Measurements from ENCODE around the gene ANGPTL7. TPM values are rescaled to one million over a fixed set of nuclear protein-coding genes. Genes with fewer than 3 reads are reported as not detected.

Gene ANGPTL7
- total RNA-seq, 2 experiments from 2014 or later: not detected

DNA sequence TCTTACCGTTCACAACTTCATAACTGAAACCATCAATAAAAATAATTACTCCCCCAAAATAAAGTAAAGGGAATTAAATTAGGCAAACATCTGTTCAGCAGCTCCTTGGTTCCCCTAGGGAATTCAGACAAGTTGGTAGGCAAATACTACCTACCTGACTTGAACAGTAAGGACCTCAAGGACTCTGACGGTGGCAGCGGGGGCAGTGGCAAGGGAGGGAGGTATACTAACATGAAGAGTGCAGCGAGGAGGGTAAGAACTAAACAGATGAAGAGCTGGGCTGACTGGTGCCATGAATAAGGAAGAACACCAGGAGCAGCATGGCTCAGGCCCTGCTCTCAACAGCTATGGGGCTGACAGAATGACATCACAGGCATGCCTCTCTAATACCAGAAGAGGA, 40.0 kb downstream of the ANGPTL7 start:
- Histone ChIP-seq H3K4me3 (ENCODE audit: low read length) (no peak overlapping the region), H3K27me3 (ENCODE audit: control insufficient read depth in 1 of 2, insufficient read depth in 2 of 2, low read length in 2 of 2) (no peaks in the 10 kb centered on the region), H3K4me1 (ENCODE audit: insufficient read depth, low read length) (peaks cover 6% of the 10 kb centered on the region), H3K27ac (ENCODE audit: low read depth in 1 of 2, low read length in 2 of 2) (no peak overlapping the region), H3K9me3 (ENCODE audit: control insufficient read depth in 1 of 2, insufficient read depth in 1 of 2, low read length in 2 of 2) (no peaks in the 10 kb centered on the region), H3K36me3 (ENCODE audit: insufficient read depth, low read length) (peaks cover 72% of the 10 kb centered on the region)
- intact Hi-C loops (cut with DNase I, micrococcal nuclease): no loop called here
- POLR2A ChIA-PET: no interaction called here
- no peak for DNase-seq
- Mint-ChIP-seq H3K27me3 (no peaks in the 10 kb centered on the region), H3K27ac (no peak overlapping the region), H3K36me3 (ENCODE audit: low read depth) (peaks cover 92% of the 10 kb centered on the region), H3K4me1 (ENCODE audit: low read depth) (peaks cover 12% of the 10 kb centered on the region), H3K4me3 (no peak overlapping the region), H3K9me3 (no peaks in the 10 kb centered on the region)
- CTCF ChIA-PET: no interaction called here
- no peak for ATAC-seq (ENCODE audit: poor library complexity)
- TF ChIP-seq, protein P1, sequence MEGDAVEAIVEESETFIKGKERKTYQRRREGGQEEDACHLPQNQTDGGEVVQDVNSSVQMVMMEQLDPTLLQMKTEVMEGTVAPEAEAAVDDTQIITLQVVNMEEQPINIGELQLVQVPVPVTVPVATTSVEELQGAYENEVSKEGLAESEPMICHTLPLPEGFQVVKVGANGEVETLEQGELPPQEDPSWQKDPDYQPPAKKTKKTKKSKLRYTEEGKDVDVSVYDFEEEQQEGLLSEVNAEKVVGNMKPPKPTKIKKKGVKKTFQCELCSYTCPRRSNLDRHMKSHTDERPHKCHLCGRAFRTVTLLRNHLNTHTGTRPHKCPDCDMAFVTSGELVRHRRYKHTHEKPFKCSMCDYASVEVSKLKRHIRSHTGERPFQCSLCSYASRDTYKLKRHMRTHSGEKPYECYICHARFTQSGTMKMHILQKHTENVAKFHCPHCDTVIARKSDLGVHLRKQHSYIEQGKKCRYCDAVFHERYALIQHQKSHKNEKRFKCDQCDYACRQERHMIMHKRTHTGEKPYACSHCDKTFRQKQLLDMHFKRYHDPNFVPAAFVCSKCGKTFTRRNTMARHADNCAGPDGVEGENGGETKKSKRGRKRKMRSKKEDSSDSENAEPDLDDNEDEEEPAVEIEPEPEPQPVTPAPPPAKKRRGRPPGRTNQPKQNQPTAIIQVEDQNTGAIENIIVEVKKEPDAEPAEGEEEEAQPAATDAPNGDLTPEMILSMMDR (IDR thresholded peaks at IDR 0.05): no peak

DNA sequence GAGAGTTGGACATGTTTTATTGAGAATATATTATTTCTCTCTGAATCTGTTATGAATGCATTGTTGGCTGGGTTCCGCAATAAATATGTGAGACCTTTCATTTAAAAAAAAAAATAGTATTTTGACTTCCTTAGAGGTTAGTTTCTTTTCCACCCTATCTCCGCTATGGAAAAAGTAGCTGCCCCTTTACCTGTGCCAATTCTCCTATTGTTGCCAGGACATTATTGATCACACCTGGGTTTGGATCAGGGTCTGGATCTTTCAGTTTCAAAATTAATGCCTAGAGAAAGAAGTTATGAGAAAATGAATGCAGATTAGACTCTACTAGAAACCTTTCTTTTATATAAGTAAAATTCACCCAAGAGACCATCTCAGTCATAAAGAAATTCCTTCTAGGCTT, 44.1 kb downstream of the ANGPTL7 start:
- peaks cover 6% of the 10 kb centered on the region for H3K4me1 Mint-ChIP-seq (ENCODE audit: low read depth)
- ChIA-PET POLR2A (no interaction called here), CTCF (no interaction called here)
- no peak overlapping the region for H3K4me3 Mint-ChIP-seq
- TF ChIP-seq, protein P1 (IDR thresholded peaks at IDR 0.05): no peak
- peaks cover 96% of the 10 kb centered on the region for H3K36me3 ChIP-seq (ENCODE audit: insufficient read depth, low read length)
- peaks cover 96% of the 10 kb centered on the region for H3K36me3 Mint-ChIP-seq (ENCODE audit: low read depth)
- peaks cover 3% of the 10 kb centered on the region for H3K4me1 ChIP-seq (ENCODE audit: insufficient read depth, low read length)
- H3K27me3 ChIP-seq (ENCODE audit: control insufficient read depth in 1 of 2, insufficient read depth in 2 of 2, low read length in 2 of 2): no peaks in the 10 kb centered on the region
- H3K9me3 ChIP-seq (ENCODE audit: control insufficient read depth in 1 of 2, insufficient read depth in 1 of 2, low read length in 2 of 2): no peaks in the 10 kb centered on the region
- intact Hi-C loops (cut with DNase I, micrococcal nuclease): no loop called here
- no peak overlapping the region for H3K27ac ChIP-seq (ENCODE audit: low read depth in 1 of 2, low read length in 2 of 2)
- no peaks in the 10 kb centered on the region for H3K9me3 Mint-ChIP-seq
- ATAC-seq (ENCODE audit: poor library complexity) (no peak), DNase-seq (no peak)
- H3K4me3 ChIP-seq (ENCODE audit: low read length): no peak overlapping the region
- H3K27ac Mint-ChIP-seq: no peak overlapping the region
- no peaks in the 10 kb centered on the region for H3K27me3 Mint-ChIP-seq

DNA sequence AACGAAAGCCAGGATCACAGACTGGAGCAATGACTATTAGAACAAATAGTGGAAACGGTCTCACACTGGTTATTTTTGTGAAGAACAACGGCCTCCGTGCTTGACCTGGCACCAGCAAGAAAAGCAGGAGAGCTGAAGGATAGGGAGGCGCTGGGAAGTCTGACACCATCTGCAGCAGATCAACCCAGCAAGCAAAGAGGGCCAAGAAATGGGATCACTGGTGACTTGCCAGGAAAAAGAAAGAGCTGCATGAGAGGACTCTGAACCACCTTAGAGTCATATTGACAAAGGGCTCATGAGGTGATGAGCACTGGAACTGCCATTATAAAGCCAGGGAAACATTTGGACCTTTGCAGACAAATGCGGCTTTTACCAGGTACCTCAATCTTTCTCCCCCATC, 48.2 kb downstream of the ANGPTL7 start:
- Histone ChIP-seq H3K27me3 (ENCODE audit: control insufficient read depth in 1 of 2, insufficient read depth in 2 of 2, low read length in 2 of 2) (no peaks in the 10 kb centered on the region), H3K36me3 (ENCODE audit: insufficient read depth, low read length) (peaks cover 91% of the 10 kb centered on the region), H3K27ac (ENCODE audit: low read depth in 1 of 2, low read length in 2 of 2) (no peak overlapping the region), H3K4me1 (ENCODE audit: insufficient read depth, low read length) (peaks cover 3% of the 10 kb centered on the region), H3K4me3 (ENCODE audit: low read length) (no peak overlapping the region), H3K9me3 (ENCODE audit: control insufficient read depth in 1 of 2, insufficient read depth in 1 of 2, low read length in 2 of 2) (no peaks in the 10 kb centered on the region)
- Mint-ChIP-seq H3K36me3 (ENCODE audit: low read depth) (peaks cover 88% of the 10 kb centered on the region), H3K27me3 (no peaks in the 10 kb centered on the region), H3K9me3 (no peaks in the 10 kb centered on the region), H3K4me3 (no peak overlapping the region), H3K27ac (no peak overlapping the region), H3K4me1 (ENCODE audit: low read depth) (peaks cover 12% of the 10 kb centered on the region)
- DNase-seq (no peak), ATAC-seq (ENCODE audit: poor library complexity) (no peak)
- TF ChIP-seq, protein P1 (IDR thresholded peaks at IDR 0.05): no peak
- CTCF ChIA-PET: no interaction called here
- POLR2A ChIA-PET: no interaction called here
- intact Hi-C loops (cut with DNase I, micrococcal nuclease): no loop called here

Measured in CD4-positive, alpha-beta T cell (primary cell).